Measurements from ENCODE around the gene PIM3.
A peak's percentile ranks its signal among the peaks of the same experiment; 100 is the strongest.

Gene PIM3

GRCh38 chr22:49928555-49929210, 31.9 kb upstream of the PIM3 start:
- no peak for DNase-seq

GRCh38 chr22:49929211-49929979, 31.2 kb upstream of the PIM3 start:
- DNase-seq, result peak; percentile 82

DNA sequence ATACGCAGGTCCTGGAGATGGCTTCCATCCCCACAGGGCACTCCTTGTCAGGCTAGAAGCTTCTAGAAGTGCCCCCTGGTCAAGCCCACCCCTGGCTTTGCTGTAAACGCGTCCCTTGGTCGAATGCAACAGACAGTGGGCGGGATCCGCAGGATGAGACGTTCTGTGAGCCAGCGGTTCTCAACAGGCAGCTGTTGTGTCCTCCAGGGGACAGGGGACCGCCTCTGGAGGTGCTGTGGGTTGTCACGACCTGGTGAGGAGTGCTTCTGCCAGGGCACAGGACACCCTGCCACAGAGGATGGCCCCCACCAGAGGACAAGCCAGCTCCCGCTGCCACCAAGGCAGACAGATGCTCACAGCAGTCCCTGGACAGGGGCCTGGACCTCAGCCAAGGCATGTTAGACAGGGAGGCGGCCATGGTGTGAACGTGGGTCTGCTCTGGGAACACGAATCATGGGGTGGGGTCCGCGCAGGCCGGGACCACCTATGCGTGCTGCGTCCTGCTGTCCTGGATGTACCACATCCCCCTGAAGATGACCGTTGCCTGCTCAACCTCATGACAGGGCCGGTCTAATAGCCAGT, 30.5 kb upstream of the PIM3 start:
- peak; percentile 27 for DNase-seq

DNA sequence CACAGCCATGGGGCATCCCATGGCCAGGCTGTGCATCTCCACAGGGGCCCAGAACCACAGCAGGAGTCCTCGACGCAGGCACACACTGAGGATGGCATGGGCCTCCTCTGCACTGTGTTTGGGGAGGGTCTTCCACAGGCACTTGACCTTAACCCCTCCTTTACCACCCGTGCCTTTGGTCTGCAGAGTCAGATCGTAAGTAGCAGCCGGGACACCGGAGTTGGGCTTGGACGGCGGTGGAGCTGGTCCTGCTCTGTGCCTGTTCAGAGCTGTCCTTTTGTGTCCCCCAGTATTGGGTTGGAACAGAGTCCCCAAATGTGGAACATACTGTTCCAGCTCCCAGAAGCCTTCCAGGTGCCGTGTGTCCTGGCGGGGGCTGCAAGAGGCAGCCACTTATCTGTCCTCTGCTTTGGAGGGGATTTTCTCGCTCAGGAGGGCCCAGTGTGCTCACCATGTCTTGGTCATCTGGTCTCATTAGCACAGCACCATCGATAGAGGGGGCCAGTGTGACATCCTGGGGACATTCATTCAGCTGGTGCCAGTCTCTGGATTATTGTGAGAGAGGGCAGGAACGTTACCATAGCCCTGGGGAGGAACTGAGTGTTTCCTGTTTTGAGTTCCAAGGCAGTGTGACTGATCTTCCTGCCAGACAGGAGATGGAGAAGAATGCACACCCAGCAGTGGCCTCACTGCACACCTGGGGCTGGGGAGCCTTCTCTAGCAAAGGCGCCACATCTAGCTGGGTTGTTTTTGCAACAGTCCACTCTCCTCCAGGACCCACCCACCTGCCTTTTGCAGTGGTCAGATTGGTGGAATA, 29.8 kb upstream of the PIM3 start:
- DNase-seq, result peak; percentile 75

- peak; percentile 13 for DNase-seq
Measured at GRCh38 chr22:49933236-49934159, 27.1 kb upstream of the PIM3 start.

GRCh38 chr22:49934160-49934890, 26.2 kb upstream of the PIM3 start:
- DNase-seq, result peak; percentile 43

- DNase-seq, result peak; percentile 96
Measured at GRCh38 chr22:49934891-49935557, 25.5 kb upstream of the PIM3 start.

- peak; percentile 87 for DNase-seq
Measured at GRCh38 chr22:49935561-49935960, 25.0 kb upstream of the PIM3 start.

DNA sequence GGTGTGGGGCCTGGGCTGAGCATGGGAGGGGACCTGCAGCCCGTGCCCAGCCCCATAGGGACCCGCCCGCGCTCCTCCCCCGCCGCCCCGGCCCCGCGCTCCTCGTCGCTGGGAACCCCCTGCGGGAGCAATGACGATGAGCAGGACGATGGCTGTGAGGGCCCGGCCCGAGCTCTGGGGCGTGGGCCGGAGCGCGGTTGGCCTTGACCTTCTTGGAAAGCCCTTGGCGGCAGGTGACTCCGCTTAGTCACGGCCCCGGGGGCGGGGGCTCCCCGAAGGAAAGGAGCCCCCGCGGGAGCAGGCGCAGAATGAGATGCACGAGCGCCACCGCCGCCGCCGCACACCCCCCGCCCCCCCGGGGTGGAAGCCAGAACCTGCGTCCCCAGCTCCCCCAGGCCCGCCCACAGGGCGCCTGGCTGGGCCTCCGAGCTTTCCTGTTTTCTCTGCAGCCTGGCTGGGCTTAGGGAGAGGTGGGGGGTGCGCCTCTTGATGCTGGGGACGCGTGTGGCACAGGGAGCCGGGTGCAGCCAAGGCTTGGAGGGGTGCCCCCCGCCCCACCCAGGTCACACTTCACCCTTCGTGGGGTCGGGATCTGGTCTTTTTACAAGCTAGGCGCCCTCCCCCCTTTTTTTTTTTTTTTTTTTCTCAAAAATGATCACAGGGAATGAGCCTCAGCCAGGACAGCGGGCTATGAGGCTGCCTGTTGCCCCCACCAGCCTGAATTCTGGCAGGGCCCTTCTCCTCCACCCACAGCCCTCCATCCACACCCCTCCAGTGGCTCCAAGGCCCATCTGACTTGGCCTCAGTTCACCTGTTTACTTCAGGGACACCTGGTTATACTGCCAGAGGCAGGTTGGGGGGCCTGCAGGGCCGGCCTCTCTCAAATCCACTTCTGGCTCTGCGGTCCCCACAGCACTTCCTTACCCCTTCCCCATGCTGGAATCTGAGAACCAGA, 24.3 kb upstream of the PIM3 start:
- peak; percentile 98 for DNase-seq

GRCh38 chr22:49936973-49937757, 23.4 kb upstream of the PIM3 start:
- DNase-seq, result no peak

DNA sequence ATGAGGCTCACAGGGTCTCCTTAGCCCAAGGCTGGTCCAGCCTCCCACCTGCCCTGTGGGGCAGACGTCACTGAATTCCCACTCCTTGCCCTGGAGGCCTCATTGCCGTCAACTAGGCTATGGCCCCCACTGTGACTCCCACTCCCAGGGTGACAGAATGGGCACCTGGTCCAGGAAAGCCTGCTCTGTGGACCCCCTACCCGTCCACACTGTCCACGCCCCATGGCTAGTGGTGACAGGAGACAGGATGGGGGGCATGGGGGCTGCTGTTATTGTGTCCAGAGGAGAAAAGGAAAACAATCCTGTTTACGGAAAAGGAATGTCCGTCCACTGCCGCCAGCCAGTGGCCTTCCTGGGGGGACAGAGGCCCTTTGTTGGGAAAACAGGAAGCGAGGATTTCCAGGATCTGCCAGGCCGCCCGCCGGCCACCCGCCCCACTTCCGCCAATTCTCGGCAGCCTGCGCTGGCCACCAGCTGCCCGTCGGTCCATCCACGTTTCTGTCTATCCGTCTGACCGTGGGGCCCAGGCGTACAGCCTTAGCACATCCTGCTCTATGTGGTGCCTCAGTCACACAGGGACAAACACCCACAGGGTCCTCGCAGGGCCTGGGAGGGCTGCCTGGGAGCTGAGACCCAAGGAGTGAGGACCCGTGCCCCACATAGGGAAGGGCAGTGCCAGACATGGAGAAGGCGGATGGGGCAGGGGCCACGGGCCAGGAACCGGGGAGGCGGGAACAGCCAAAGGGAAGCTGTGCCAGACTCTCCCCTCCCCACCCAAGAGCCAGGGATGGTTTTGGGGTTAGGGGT, 22.6 kb upstream of the PIM3 start:
- DNase-seq, result no peak

- DNase-seq, result no peak
Measured at GRCh38 chr22:49938565-49939136, 21.9 kb upstream of the PIM3 start.

- no peak for DNase-seq
Measured at GRCh38 chr22:49941507-49942316, 18.9 kb upstream of the PIM3 start.

DNA sequence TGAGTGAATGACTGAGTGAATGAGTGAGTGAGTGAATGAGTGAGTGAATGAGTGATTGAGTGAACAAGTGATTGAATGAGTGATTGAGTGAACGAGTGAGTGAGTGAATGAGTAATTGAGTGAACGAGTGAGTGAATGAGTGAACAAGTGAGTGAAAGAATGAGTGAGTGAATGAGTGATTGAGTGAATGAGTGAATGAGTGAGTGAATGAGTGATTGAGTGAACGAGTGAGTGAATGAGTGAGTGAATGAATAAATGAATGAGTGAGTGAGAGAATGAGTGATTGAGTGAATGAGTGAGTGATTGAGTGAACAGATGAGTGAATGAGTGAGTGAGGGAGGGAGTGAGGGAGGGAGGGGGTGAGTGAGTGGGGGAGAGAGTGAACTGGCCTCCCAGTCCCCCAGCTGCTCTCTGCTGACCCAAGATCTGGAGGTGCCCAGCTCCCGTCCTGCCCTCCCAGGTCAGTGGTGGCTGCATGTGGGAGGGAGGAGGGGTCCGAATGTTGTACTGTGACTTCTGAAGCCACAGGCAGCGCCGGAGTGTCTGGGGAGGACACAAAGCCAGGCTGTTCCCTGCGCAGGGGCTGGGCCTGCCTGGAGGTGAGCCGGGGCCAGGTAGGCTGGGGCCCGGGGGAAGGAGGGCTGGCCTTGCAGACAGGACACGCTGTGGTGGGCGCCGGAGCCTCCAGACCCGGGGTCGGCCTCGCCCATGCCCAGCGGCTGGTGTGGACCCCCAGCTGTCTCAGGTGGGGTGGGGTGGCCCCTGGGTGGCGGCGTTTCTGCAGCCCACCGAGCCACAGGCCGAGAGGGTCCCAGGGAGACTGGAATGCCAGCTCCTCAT, 17.8 kb upstream of the PIM3 start:
- no peak for DNase-seq

DNA sequence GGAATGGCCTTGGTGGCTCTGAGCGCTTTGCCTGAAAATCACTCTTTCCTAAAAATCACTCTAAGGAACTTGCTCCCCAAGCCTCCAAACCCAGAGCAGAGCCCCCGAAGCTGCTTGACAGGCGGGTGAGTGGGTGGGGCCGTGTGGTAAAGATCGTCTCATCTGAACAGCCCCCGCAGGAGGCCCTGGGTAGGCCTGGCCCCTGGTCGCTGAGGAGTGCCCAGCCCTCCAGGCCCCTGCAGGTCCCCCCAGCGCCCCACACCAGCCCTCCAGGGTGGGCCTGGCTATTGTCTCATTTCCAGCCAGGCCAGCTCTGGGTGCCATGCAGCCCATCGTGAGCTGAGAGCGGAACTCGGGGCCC, 17.2 kb upstream of the PIM3 start:
- DNase-seq, result no peak

All from CD4-positive, alpha-beta T cell treated with Interleukin-6 for 4 hours (primary cell).